Lung (tissue), 16 donors: ENCODE measurements around the gene CNPY3. TPM values are rescaled to one million over a fixed set of nuclear protein-coding genes. Genes with fewer than 3 reads are reported as not detected.
"Not testable (repeated sequence)": the region's sequence is repeated elsewhere in the genome, so short reads cannot be mapped to it uniquely, and the experiment has no call there.

Source experiments
- ATAC-seq: fragments of 200-7000 bp; cut with Tn5 transposase; one replicate; pipeline ENCODE4 v1.9.1; 2020; ENCODE audit warnings: moderate number of reproducible peaks; ENCODE audit not compliant: insufficient read depth, low FRiP score
- DNase-seq, 3 donors: peaks; one replicate each; pipeline ENCODE4 v3.0.0-alpha.2; 2013 to 2017
- H3K27ac ChIP-seq, 2 donors: one replicate each; pipeline ENCODE4 v1.5.1; 2013; ENCODE audit warnings: mild to moderate bottlenecking in 2 of 2, moderate library complexity in 2 of 2, control low read depth in 1 of 2, inconsistent platforms in 1 of 2, low read depth in 1 of 2, low read length in 1 of 2
- H3K27me3 ChIP-seq, 3 donors: one replicate each; pipeline ENCODE4 v1.5.1; 2013; ENCODE audit warnings: low read length in 2 of 3; ENCODE audit not compliant: control insufficient read depth in 3 of 3, insufficient read depth in 3 of 3
- H3K36me3 ChIP-seq, 4 donors: one replicate each; pipeline ENCODE4 v1.5.1; 2013; ENCODE audit warnings: low read length in 4 of 4, mild to moderate bottlenecking in 1 of 4, moderate library complexity in 1 of 4; ENCODE audit not compliant: control insufficient read depth in 4 of 4, insufficient read depth in 4 of 4
- H3K4me1 ChIP-seq, 5 donors: one replicate each; pipeline ENCODE4 v1.5.1; 2013; ENCODE audit warnings: low read length in 5 of 5, mild to moderate bottlenecking in 2 of 5, moderate library complexity in 1 of 5; ENCODE audit not compliant: control insufficient read depth in 5 of 5, insufficient read depth in 5 of 5
- H3K4me3 ChIP-seq: one replicate; pipeline ENCODE4 v1.5.1; 2013; ENCODE audit warnings: mild to moderate bottlenecking, control low read depth, moderate library complexity
- H3K9ac ChIP-seq, 2 donors: one replicate each; pipeline ENCODE4 v1.5.1; 2013; ENCODE audit warnings: low read length in 2 of 2, control low read depth in 1 of 2; ENCODE audit not compliant: insufficient read depth in 1 of 2
- H3K9me3 ChIP-seq, 4 donors: one replicate each; pipeline ENCODE4 v1.5.1; 2013; ENCODE audit warnings: low read length in 3 of 4, mild to moderate bottlenecking in 1 of 4, moderate library complexity in 1 of 4; ENCODE audit not compliant: control insufficient read depth in 4 of 4, insufficient read depth in 3 of 4
- CTCF ChIP-seq: IDR thresholded peaks from 2 replicates; pipeline ENCODE4 v1.5.1; 2012; ENCODE audit warnings: mild to moderate bottlenecking; ENCODE audit errors: control extremely low read depth, extremely low read depth
- WGBS, 2 donors: extraction: QIAGEN DNeasy Blood & Tissue Kit; methylation state at CpG; one replicate each; pipeline ENCODE4 v1.1.7; 2013; 5-methylcytosine and 5-hydroxymethylcytosine counted together
- long read RNA-seq, 5 donors: transcript quantifications; one replicate each; lab custom pipeline, GENCODE V29; 2026
- polyA plus RNA-seq, 2 donors: library from polyadenylated mRNA; stranded (reverse); fragments of 200-250 nt; gene quantifications; one replicate each; pipeline ENCODE4 v1.2.1, GENCODE V29; 2013
- total RNA-seq, 2 donors: library from RNA; depleted of rRNA in 1 of 2; stranded (reverse); fragments of >200 nt in 1 of 2; gene quantifications; one replicate each; pipeline ENCODE4 v1.2.1, GENCODE V29; 2014 to 2021
- donor health status: control.
- donor health status: control.
- donor health status: Bipolar disorder and iron deficiency.
- donor health status: healthy.
- donor health status: DM: yes; HTN: yes; CAD: no.

Gene CNPY3
- 10 to 100 TPM; 36.0 to 63.4 TPM for total RNA-seq
- 10 to 100 TPM; 48.9 to 90.5 TPM for polyA plus RNA-seq
- long read RNA-seq, donor 1, transcript CNPY3-201 (6 exons, 1,704 nt) = major isoform, 36 of 64 reads
- long read RNA-seq, donor 1, partial matches to known transcripts = 22 of 64 reads
- long read RNA-seq, donor 1, other reads (novel, unspliced or antisense) = 6 of 64 reads
- long read RNA-seq, donor 2, transcript CNPY3-201 (6 exons, 1,704 nt) = major isoform, 12 of 12 reads
- long read RNA-seq, donor 2, partial matches to known transcripts = 0 of 12 reads
- long read RNA-seq, donor 2, other reads (novel, unspliced or antisense) = 0 of 12 reads
- long read RNA-seq, donor 3, transcript CNPY3-201 (6 exons, 1,704 nt) = major isoform, 12 of 18 reads
- long read RNA-seq, donor 3, partial matches to known transcripts = 6 of 18 reads
- long read RNA-seq, donor 3, other reads (novel, unspliced or antisense) = 0 of 18 reads
- long read RNA-seq, donor 4, transcript CNPY3-201 (6 exons, 1,704 nt) = major isoform, 15 of 15 reads
- long read RNA-seq, donor 4, partial matches to known transcripts = 0 of 15 reads
- long read RNA-seq, donor 4, other reads (novel, unspliced or antisense) = 0 of 15 reads
- long read RNA-seq, donor 5, transcript CNPY3-201 (6 exons, 1,704 nt) = major isoform, 34 of 52 reads
- long read RNA-seq, donor 5, partial matches to known transcripts = 10 of 52 reads
- long read RNA-seq, donor 5, other reads (novel, unspliced or antisense) = 8 of 52 reads

GRCh38 chr6:42928986-42929820 is at the start of gene CNPY3:
CNPY3 (plus strand) TSS chr6:42929480; CDS start chr6:42929571, 91 bp downstream.
- 0% methylated on average over 55 to 63 of the region's 63 CpGs for WGBS, 2 donors
- peak within 1 kb of the TSS; percentile 33 to 71 for H3K9ac ChIP-seq
- peak within 1 kb of the TSS; percentile 82 for H3K4me3 ChIP-seq
- H3K27ac ChIP-seq = peak within 1 kb of the TSS; percentile 63 to 95
- H3K27me3 ChIP-seq = no peaks in the 10 kb centered on the region
- H3K4me1 ChIP-seq = peaks cover 0 to 20% (median 4%) of the 10 kb centered on the region in 5 donors
- peak; percentile 93 for ATAC-seq
- H3K36me3 ChIP-seq = peaks cover 0 to 2% (median under 1%) of the 10 kb centered on the region in 4 donors
- peak; percentile 97 to 98 (median 97) for DNase-seq
- H3K9me3 ChIP-seq = no peaks in the 10 kb centered on the region
- no peak for TF ChIP-seq CTCF

- 10 to 11% methylated on average over 25 of the region's 25 CpGs for WGBS, 2 donors
- not testable (repeated sequence) for H3K4me1 ChIP-seq, H3K27me3 ChIP-seq, DNase-seq, H3K9me3 ChIP-seq, ATAC-seq
- peak overlapping the region; percentile 95 to 96 for H3K27ac ChIP-seq
- H3K36me3 ChIP-seq = peaks cover 17 to 24% (median 23%) of the 10 kb centered on the region in 4 donors
- peak overlapping the region; percentile 84 for H3K4me3 ChIP-seq
- H3K9ac ChIP-seq = peak overlapping the region; percentile 99
Observed at GRCh38 chr6:42880240-42880817, 49.0 kb upstream of the CNPY3 start.

GRCh38 chr6:42880871-42881270 is 48.4 kb upstream of the CNPY3 start:
- peak overlapping the region in 1 of 2 donors; percentile 61 for H3K27ac ChIP-seq
- peak overlapping the region in 1 of 2 donors; percentile 99 for H3K9ac ChIP-seq
- H3K36me3 ChIP-seq = peaks cover 22 to 29% (median 27%) of the 10 kb centered on the region in 4 donors

GRCh38 chr6:42885702-42886101 is 43.6 kb upstream of the CNPY3 start:
- Histone ChIP-seq H3K9ac (no peak overlapping the region), H3K9me3 (no peaks in the 10 kb centered on the region), H3K36me3 (peaks cover 24 to 32% (median 30%) of the 10 kb centered on the region in 4 donors), H3K4me3 (no peak overlapping the region), H3K27ac (no peak overlapping the region), H3K27me3 (no peaks in the 10 kb centered on the region), H3K4me1 (peaks cover 0 to 12% (median 4%) of the 10 kb centered on the region in 5 donors)
- no peak for TF ChIP-seq CTCF
- DNase-seq (no peak), ATAC-seq (no peak)
- 75% methylated on average over 4 of the region's 4 CpGs for WGBS, 2 donors

More at GRCh38 chr6:42880871-42881270, 48.4 kb upstream of the CNPY3 start:
- H3K9me3 ChIP-seq, H3K27me3 ChIP-seq, H3K4me3 ChIP-seq, ATAC-seq, H3K4me1 ChIP-seq, DNase-seq: not testable (repeated sequence)
- 83 to 88% methylated on average over 12 of the region's 12 CpGs for WGBS, 2 donors

- not testable (repeated sequence) for H3K9ac ChIP-seq, H3K9me3 ChIP-seq, DNase-seq, H3K4me3 ChIP-seq, H3K27me3 ChIP-seq, ATAC-seq, H3K27ac ChIP-seq, H3K4me1 ChIP-seq
- 81 to 96% methylated on average over 4 of the region's 4 CpGs for WGBS, 2 donors
- H3K36me3 ChIP-seq = peaks cover 23 to 27% (median 25%) of the 10 kb centered on the region in 4 donors
Observed at GRCh38 chr6:42888201-42888600, 41.1 kb upstream of the CNPY3 start.
